HG03442 (cell line): Measurements from ENCODE around the gene DNAI2.
"Not testable (repeated sequence)": the region's sequence is repeated elsewhere in the genome, so short reads cannot be mapped to it uniquely, and the experiment has no call there.

ENCODE experiments used
- ATAC-seq: cut with Tn5 transposase; IDR thresholded peaks from one replicate; pipeline ENCODE4 v1.9.1; 2021; ENCODE audit warnings: mild to moderate bottlenecking, moderate library complexity; ENCODE audit not compliant: unreplicated experiment

DNAI2 gene

DNA sequence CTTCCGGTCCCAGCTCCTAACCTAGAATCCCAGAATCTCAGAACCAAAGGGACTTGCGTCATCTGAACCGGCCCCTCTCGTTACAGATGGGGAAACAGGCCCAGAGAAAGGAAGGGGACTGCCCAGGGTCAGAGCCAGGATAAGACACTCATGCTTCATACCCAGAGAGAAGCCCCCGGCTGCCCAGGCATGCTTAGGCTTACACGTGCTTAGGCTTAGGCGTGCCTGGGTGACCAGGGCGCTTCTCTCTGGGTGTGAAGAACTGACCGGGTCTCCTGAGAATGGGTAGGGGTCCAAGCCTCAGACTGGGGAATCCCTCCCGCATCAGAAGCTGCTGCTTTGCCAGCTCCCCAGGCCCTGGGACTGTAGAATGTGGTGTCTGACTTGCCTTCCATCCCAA, 29.9 kb upstream of the DNAI2 start:
- ATAC-seq = no peak

DNA sequence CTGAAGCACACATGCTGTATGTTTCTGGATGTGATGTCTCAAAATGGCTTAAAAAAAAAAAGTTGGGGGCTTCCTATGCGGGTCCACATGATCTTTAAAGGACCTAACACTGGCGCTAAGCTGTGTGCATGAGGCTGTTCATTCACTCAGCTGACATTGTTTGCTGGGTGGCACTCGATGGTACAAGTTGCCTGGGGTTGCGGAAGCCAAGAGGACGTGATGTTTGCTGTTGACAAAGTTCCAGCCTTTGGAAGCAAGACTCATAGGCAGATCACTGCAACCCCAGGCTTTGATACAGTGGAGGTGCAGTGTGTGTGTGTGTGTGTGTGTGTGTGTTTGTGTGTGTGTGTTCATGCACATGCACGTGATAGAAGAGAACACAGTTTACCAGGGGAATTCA, 29.5 kb upstream of the DNAI2 start:
- no peak for ATAC-seq

DNA sequence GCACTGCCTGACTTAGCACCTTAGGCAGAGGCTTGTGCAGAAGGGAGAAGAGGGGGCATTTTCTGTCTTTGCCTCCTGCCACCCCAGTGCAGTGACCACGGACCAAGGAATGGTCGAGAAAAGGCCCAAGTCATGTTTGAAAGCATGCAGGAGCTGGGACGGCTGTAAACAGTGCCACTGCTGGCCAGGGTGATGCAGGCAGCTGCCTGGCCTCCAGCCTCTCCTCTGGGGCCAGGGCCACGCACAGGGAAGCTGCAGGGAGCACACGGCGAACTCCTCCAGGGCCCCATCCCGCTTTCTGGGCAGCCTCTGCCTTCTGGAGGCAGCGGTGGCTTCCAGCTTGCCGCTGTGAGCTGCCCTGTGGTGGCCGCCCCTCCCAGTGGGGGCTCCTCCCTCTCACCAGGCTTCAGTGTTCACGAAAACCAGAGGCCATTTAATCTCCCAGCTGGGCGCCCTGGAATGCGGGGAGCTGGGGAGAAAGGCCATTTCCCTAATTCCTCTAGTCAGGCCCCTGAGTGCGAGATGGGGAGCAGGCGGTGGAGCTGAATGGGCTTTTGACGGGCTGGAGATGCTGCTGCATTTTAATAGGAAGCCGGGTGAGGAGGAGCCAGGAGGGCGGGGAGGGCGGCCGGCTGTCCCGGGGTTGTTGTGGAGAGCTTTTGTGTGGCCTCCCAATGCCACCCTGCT, 28.7 kb upstream of the DNAI2 start:
- no peak for ATAC-seq

DNA sequence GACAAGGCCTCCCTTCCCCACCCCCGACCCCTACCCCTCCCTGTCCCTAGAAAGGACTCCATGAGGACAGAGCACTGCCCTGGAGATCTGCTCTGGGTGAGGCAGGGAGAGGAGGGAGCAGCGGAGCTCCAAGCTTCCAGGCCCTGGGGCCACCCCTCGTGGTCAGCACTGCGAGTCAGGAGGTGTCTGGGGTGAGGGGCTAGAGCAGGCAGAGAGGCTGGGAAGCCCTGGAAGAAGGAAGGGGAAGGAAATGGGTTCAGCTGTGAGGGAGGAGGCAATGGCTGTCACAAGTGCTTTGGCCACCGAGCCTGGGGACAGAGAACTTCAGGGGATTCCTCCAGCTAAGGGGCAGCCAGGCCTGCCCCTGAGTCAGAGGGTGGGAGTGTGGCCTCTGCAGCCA, 28.2 kb upstream of the DNAI2 start:
- no peak for ATAC-seq

DNA sequence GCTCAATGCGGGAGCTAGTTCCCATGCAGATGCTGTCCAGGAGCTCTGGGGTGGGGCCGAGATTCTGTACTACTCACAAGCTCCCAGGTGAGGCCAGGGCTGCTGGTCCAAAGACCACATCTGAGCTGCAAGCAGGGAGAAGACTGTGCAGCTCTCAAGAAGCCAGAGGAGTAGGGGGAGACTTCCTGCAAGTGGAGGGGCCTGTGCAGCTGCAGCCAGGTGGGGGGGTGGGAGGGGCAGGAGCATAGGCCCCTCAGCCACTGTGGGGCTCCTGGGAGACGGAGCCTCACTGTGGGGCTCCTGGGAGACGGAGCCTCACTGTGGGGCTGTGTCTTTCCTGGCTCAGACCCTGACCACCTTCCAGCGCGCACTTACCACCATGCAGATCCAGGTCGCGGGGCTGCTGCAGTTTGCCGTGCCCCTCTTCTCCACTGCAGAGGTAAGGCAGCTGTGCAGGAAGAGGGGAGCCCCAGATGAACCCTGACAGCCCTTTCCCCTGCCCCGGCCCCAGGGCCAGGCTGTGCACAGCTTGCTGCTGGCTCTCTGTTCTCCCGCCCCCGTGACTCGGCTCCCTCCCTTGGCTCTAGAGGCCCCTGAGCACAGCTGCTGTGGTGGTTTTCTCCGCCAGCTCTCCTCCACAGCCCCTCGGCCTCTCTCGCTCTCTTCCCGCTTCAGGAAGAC, 24.3 kb upstream of the DNAI2 start:
- ATAC-seq = no peak

DNA sequence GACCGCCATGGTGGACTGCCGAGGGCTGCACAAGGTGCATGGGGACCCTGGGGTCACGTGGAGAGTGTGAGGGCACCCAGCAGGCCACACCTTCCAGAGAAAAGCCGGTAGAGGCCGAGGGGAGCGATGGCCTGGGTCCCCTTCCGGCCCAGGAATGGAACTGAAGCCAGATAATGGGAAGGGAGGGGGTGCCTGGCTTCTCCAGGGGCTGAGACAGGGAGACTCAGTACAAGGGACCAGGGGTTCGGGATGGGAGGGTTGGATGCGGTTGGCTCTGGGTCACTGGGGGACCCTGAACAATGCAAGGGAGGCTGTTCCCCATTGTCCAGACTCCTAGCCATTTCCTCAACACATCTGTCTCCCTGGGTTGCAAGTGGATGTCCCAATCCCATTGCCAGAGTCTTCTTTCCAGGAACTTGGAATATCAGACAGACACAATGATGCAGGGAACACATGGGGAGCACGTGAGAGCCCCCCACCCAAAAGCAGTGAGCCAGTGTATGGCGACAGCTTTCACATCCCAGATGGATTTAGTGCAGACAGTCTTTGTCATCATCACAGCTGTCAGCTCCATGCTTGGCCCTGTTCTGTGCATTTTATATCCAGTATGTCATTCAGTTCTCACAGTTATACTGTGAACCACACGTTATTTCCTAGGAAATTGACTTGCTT, 23.6 kb upstream of the DNAI2 start:
- no peak for ATAC-seq

DNA sequence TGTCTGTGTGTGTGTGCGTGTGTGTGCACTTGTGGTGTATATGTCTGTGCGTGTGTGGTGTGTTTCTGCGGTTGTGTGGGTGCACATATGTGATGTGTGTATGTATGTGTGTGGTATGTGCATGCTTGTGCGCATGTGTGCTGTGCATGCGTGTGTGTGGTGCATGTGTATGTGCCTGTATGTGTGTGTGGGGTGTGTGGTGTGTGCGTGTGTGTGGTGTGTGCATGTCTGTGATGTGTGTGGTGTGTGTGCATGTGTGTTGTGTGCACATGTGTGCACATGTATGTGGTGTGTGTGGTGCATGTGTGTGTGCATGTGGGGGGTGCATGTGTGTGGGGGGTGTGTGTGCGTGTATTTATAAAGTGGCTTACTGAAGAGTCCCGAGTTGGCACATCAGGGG, 23.0 kb upstream of the DNAI2 start:
- ATAC-seq = no peak

DNA sequence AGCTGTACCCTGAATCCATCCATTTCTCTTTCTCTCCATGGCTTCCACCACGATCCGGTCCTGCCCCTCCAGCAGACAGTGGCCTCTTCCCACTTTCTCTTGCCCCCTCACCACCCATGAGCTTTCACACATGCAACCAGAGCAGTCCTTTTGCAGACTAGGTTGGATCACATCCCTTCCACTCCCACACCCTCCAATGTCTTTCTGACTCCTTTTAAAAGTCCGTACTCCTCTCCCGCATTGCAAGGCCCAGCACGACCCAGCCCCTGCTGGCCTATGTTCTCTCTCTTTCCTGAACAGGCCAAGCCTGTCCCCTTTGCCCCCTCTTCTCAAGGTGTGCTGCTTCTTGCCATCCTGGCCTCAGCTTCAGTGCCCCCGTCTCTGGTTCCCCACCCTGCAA, 22.5 kb upstream of the DNAI2 start:
- ATAC-seq = no peak

DNA sequence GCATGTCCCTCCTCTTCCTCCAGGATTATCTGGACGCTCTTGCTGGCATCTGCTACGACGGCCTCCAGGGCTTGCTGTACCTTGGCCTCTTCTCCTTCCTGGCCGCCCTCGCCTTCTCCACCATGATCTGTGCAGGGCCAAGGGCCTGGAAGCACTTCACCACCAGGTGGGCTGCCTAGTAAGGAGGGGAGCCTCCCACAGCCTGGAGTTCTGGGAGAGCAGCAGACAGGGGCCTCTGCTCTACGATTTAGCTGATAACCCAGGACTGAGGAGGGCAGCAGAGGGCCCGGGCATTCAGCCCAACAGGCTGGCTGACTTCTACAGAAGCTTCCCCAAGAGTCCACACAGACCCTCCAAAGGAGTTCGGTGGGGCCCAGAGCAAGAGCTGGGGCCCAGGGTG, 21.8 kb upstream of the DNAI2 start:
- ATAC-seq = no peak

DNA sequence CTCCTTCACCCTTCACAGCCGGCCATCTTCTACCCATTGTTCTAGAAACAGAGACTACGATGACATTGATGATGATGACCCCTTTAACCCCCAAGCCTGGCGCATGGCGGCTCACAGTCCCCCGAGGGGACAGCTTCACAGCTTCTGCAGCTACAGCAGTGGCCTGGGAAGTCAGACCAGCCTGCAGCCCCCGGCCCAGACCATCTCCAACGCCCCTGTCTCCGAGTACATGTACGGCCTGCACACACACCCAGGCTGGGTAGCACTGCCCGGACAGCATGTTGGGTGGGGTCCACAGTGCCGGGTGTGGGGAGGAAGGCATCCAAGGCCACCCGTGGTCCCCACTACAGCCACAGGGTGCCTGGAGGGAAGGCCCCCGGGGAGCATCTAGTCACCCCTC, 21.0 kb upstream of the DNAI2 start:
- ATAC-seq = no peak

DNA sequence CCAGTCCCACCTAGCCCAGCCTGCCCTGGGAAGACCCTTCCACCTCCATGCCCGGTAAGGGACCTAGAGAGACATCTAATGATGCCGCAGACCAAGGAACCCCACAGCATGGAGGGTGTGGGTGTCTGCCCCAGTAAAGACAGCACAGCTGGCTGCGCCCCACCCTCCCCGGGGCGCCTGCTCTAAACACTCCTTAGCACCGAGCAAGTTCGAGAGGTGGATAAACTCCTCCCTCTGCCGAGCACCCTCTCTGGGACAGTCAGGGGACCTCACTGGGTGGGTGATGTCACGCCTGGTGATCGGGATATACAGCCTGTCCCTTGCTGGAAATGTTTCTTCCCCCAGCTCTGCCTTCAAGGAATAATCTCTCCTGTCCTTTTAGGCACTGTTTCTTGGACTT, 16.7 kb upstream of the DNAI2 start:
- no peak for ATAC-seq

DNA sequence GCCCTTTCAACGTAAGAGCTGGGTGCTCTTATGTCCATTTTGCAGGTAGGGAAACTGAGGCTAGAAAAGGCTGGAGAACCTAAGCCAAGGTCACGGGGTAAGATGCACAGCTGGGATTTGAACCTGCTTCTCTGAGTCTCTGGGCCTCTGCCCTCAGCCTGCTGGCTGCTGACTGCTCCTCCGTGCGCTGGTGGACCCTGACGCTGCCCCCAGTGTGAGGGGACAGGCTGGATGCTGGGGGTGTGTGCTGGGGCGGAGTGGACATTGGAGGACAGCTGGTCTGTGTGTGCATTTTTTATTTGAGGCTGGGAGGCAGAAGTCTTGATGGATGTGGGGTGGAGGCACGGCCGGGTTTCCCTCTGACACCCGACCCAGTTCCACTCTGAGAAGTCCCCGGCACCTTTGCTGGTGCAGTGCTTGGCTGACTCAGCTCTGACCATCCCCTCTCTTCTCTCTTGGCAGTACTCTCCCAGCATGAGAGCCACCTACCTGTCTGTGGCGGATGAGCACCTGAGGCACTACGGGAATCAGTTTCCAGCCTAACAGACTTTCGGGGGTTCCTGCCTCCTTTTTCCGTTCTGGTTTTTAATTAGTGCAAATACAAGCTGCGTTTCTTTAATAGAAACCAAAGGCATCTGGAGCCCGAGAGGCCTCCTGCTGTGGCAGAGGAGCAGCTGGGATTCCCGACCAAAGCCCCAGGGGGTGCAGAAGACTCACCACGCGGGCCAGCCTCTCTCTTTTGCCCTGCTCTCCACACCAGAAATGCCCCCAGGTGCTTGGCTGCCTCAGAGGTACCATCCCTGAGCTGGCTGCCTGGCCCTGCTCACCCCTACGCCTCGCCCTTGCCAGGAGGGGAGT, 14.1 kb upstream of the DNAI2 start:
- no peak for ATAC-seq

DNA sequence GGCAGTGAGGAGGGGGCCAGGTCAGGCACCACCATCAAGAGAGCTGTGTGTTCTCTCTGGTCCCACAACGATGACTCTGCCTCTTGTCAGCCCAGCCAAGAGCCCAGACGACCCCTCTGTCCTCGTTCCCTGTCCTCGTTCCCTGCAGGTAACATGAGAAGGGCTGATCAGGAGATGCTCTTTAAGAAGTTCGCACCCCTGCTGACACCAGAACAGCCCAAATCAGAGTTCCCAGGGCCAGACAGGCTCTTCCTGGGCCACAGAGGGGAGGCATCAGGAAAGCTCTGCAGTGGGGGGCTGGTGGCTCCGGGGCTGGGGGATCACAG, 13.5 kb upstream of the DNAI2 start:
- ATAC-seq = no peak

DNA sequence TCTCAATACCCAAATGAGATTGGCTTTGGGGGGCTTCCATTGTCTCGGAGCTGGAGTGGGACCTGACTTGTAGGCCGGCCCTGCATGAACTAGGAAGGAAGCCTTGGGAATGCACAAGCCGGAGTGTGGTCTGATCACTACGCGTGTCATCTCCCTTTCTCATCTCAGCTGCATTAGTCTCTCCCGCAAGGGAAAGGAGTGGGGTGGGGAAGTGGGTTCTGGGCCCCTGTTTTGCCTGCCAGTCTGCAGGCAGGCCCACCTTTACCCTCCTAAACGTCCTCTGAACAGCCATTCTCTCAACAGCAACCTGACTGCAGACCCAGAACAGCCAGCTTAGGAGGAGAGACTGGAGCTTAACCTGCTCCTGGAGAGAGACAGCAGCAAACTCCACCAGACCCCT, 11.4 kb upstream of the DNAI2 start:
- ATAC-seq = no peak

DNA sequence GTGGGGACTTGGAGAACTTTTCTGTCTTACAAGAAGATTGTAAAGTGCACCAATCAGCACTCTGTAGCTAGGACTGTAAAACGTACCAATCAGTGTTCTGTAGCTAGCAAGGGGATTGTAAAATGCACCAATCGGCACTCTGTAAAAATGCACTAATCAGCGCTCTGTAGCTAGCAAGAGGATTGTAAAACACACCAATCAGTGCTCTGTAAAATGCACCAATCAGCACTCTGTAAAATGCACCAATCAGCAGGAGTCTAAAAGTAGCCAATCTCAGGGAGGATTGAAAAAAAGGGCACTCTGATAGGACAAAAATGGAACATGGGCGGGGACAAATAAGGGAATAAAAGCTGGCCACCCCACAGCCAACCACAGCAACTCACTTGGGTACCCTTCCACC, 7.0 kb upstream of the DNAI2 start:
- ATAC-seq = not testable (repeated sequence)

DNA sequence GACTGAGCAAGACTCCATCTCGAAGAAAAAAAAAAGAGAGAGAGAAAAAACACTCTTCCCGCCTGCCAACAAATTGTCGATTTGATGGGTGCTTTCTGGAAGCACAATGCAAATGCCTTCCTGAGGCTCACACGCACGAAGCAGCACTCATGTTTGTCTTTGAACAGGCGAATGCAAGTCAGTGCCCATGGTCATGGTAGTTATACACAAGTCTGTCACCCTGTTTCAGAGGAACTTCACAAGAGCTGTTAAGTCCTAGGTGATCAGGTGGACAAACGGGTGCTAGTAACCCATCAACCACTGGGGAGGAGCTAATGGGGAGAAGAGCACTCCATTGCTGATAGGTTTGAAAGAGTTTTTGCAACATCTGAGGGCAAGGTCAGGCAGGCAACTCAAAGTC, 6.5 kb upstream of the DNAI2 start:
- no peak for ATAC-seq

DNA sequence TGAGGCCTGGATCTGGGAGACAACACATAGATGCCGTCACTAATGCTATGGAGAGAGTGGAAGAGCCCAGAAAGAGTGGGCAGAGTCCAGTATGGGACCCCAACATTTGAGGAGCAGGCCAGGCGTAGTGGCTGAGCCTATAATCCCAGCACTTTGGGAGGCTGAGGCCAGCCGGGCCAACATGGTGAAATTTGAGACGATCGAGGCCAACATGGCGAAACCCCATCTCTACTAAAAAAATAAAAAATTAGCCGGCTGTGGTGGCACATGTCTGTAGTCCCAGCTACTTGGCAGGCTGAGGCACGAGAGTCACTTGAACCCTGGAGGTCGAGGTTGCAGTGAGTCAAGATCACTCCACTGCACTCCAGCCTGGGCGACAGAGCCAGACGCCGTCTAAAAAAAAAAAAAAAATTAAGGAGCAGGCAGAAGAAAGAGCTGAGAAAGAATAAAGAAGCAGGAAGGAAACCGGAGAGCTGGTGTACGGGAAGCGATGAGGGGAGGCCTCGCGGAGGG, 6.0 kb upstream of the DNAI2 start:
- ATAC-seq = no peak

DNA sequence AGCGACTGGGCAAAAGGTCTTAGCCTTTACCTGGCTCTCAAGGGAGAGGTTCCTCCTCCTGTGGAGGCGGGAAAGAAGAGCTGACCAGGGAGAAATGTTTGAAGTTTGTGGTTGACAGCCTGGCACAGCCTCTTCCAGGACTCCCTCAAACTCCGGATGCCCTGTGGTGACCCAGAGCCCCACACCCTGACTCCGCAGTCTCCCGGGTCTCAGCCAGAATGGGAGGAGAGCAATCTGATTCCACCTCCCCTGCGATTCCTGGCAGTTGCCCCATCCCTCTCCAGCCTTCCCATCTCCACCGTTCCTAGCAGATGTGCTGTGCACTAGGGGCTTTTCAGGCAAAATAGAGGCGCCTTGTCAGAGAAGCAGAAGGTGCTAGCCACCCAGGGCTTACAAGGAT, 5.5 kb upstream of the DNAI2 start:
- ATAC-seq = no peak

DNA sequence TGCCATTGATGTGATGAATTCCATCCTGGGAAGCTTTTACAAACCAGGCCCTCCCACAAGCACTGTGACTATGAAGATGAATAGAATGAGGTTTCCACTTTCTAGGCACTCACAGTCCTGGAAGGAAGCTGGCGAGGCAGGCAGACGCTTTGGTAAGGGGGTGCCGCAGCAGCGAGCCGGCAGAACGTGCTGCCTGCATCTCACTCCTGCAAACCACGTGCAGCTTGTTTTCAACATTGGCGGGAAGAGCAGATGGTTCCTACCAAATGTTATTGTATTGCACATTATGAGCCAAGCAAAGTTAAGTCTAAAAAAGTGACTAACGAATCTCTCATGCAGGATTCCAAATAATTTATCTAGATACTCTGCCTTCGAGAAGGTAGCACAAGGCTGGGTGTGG, 3.7 kb upstream of the DNAI2 start:
- no peak for ATAC-seq

DNA sequence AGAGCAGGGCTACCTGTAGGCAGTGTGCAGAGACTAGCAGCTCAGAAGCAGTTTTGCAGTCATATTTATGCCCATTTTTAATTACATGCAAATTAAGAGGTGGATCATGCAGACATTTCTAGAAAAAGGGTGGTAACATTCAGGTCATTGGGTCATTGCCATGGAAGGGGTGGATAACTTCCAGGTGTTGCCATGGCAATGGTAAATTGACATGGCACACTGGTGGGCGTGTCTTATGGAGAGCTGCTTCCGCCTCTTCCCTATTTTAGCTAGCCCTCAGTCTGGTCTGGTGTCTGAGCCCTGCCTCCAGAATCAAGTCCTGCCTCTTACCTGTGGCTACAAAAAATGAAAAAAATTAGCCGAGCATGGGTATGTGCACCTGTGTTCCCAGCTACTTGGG, 2.8 kb upstream of the DNAI2 start:
- no peak for ATAC-seq

DNA sequence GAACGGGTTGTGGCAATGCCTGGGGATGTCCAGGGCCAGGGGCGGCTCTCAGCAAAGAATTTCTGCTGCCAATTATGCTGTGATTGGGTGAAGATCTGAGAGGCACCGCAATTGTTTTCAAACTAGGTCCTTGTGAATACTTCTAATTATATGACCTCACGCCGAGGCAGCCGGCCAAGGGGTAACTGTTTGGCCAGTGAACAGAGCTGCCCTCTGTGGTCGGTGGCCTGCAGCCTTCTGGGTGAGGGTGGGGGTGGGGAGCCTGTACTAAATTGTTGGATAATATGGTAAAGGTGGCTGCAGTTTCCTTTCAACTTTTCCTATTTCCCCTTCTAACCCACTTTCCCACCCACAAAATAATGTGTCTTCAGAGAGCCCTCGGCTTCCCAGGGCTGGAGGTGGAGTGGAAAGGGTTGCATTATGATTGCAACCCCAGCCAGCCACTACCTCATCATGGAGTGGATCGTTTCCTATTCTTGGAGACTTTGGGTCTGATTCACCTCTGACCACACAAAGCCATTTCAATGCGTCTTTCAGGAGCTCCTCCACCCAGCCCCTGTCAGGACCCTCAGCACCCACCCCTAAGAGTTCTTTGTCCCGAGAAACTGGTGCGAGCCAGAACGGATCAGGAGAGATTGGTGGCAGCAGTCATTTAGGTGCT, 2.0 kb upstream of the DNAI2 start:
- ATAC-seq = no peak
